Measurements from ENCODE around the gene SGCD.

SGCD gene

DNA sequence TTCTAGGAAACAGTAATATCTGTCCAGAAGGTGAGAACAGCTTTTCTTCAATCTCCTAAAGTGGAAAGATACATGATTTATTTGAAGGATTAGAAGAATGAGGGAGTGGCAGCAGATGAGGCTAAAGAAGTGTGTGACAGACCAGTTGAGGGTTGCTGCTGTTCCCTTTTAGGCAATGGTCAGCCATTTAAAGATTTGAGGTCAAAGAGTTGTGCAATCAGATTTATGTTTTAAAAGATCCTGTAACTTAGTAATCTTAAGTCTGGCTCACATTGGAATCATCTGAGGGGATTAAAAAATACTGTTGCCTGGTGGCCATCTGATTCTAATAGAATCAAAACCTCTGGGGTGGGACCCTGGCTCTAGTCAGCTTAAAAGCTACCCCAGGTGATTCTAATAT, 4.3 kb upstream of the SGCD start:
- no peak for DNase-seq (ENCODE audit: low read depth in 1 of 2, low spot score in 1 of 2)
- no peak for TF ChIP-seq SPI1 (IDR thresholded peaks at IDR 0.05; ENCODE audit: borderline replicate concordance, low read depth)
- TF ChIP-seq GABPA (IDR thresholded peaks at IDR 0.05; ENCODE audit: low read depth), result no peak
- TF ChIP-seq, protein P1, sequence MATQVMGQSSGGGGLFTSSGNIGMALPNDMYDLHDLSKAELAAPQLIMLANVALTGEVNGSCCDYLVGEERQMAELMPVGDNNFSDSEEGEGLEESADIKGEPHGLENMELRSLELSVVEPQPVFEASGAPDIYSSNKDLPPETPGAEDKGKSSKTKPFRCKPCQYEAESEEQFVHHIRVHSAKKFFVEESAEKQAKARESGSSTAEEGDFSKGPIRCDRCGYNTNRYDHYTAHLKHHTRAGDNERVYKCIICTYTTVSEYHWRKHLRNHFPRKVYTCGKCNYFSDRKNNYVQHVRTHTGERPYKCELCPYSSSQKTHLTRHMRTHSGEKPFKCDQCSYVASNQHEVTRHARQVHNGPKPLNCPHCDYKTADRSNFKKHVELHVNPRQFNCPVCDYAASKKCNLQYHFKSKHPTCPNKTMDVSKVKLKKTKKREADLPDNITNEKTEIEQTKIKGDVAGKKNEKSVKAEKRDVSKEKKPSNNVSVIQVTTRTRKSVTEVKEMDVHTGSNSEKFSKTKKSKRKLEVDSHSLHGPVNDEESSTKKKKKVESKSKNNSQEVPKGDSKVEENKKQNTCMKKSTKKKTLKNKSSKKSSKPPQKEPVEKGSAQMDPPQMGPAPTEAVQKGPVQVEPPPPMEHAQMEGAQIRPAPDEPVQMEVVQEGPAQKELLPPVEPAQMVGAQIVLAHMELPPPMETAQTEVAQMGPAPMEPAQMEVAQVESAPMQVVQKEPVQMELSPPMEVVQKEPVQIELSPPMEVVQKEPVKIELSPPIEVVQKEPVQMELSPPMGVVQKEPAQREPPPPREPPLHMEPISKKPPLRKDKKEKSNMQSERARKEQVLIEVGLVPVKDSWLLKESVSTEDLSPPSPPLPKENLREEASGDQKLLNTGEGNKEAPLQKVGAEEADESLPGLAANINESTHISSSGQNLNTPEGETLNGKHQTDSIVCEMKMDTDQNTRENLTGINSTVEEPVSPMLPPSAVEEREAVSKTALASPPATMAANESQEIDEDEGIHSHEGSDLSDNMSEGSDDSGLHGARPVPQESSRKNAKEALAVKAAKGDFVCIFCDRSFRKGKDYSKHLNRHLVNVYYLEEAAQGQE (IDR thresholded peaks at IDR 0.05; ENCODE audit: insufficient replicate concordance, low read depth), result no peak
- TF ChIP-seq POLR2AphosphoS5 (IDR thresholded peaks at IDR 0.05; ENCODE audit: low read depth), result no peak
- TF ChIP-seq, protein P2, sequence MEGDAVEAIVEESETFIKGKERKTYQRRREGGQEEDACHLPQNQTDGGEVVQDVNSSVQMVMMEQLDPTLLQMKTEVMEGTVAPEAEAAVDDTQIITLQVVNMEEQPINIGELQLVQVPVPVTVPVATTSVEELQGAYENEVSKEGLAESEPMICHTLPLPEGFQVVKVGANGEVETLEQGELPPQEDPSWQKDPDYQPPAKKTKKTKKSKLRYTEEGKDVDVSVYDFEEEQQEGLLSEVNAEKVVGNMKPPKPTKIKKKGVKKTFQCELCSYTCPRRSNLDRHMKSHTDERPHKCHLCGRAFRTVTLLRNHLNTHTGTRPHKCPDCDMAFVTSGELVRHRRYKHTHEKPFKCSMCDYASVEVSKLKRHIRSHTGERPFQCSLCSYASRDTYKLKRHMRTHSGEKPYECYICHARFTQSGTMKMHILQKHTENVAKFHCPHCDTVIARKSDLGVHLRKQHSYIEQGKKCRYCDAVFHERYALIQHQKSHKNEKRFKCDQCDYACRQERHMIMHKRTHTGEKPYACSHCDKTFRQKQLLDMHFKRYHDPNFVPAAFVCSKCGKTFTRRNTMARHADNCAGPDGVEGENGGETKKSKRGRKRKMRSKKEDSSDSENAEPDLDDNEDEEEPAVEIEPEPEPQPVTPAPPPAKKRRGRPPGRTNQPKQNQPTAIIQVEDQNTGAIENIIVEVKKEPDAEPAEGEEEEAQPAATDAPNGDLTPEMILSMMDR (IDR thresholded peaks at IDR 0.05; ENCODE audit: insufficient read depth, low read length), result no peak
- H3K4me3 ChIP-seq (replicated peaks; ENCODE audit: insufficient read depth, low read length), result no peak overlapping the region
- no peaks in the 10 kb centered on the region for H3K27me3 ChIP-seq (ENCODE audit: insufficient read depth, poor library complexity, severe bottlenecking)
- H3K27ac ChIP-seq (replicated peaks), result no peak overlapping the region

DNA sequence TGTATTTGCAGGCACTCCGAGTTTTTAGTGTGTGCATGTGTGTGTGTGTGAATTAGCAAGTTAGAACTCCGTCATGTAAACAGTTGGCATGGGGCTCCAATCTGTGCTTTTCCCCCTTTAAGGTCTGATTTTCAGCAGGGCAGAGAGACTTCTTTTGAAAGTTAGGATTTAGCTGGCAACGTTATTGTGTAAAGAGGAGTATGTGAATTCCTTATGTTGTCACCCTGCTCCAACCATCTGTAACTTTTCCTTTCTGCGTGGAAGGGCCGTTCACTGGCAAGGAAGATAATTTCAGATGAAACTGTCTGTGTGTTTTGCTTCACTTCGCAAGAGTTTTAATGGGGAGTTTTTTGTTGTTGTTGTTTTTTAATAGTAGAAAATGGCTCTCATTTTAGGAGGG, 332 bp downstream of the SGCD start:
- no peak for DNase-seq (ENCODE audit: low read depth in 1 of 2, low spot score in 1 of 2)
- Histone ChIP-seq H3K4me3 (replicated peaks; ENCODE audit: insufficient read depth, low read length) (no peak overlapping the region), H3K27me3 (ENCODE audit: insufficient read depth, poor library complexity, severe bottlenecking) (no peaks in the 10 kb centered on the region), H3K27ac (replicated peaks) (no peak overlapping the region)
- no peak for TF ChIP-seq SPI1 (IDR thresholded peaks at IDR 0.05; ENCODE audit: borderline replicate concordance, low read depth)
- TF ChIP-seq, protein P2 (IDR thresholded peaks at IDR 0.05; ENCODE audit: insufficient read depth, low read length), result no peak
- no peak for TF ChIP-seq POLR2AphosphoS5 (IDR thresholded peaks at IDR 0.05; ENCODE audit: low read depth)
- no peak for TF ChIP-seq GABPA (IDR thresholded peaks at IDR 0.05; ENCODE audit: low read depth)
- TF ChIP-seq, protein P1 (IDR thresholded peaks at IDR 0.05; ENCODE audit: insufficient replicate concordance, low read depth), result no peak

DNA sequence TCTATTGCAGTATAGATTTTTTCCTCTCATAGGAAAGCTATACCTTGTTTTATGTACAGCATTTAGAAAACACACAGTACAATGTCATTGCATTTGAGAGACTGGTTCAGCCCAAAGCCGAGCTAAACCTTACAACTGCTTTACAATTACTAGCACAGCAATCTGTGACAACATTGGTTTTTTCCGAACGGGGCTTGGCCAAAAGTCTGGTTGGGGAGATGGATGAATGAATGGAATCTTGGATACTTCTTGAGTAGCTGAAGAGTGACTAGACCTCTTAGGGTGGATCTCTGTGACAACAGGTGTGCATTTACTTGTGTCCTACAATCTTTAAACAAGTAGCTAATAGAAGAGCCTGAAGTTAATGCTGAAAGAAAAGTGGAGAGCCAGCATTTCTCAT, 1.2 kb downstream of the SGCD start:
- TF ChIP-seq GABPA (IDR thresholded peaks at IDR 0.05; ENCODE audit: low read depth), result no peak
- TF ChIP-seq, protein P2 (IDR thresholded peaks at IDR 0.05; ENCODE audit: insufficient read depth, low read length), result no peak
- TF ChIP-seq SPI1 (IDR thresholded peaks at IDR 0.05; ENCODE audit: borderline replicate concordance, low read depth), result no peak
- no peak for TF ChIP-seq POLR2AphosphoS5 (IDR thresholded peaks at IDR 0.05; ENCODE audit: low read depth)
- TF ChIP-seq, protein P1 (IDR thresholded peaks at IDR 0.05; ENCODE audit: insufficient replicate concordance, low read depth), result no peak
- Histone ChIP-seq H3K27ac (replicated peaks) (no peak overlapping the region), H3K27me3 (ENCODE audit: insufficient read depth, poor library complexity, severe bottlenecking) (no peaks in the 10 kb centered on the region), H3K4me3 (replicated peaks; ENCODE audit: insufficient read depth, low read length) (no peak overlapping the region)
- no peak for DNase-seq (ENCODE audit: low read depth in 1 of 2, low spot score in 1 of 2)
